HG02852 (cell line): ENCODE measurements around the gene PRSS33.
A peak's percentile ranks its signal among the peaks of the same experiment; 100 is the strongest.

Source experiments
- ATAC-seq: cut with Tn5 transposase; IDR thresholded peaks from one replicate; pipeline ENCODE4 v1.9.1; 2021; ENCODE audit warnings: mild to moderate bottlenecking, moderate library complexity; ENCODE audit not compliant: unreplicated experiment

The PRSS33 gene

DNA sequence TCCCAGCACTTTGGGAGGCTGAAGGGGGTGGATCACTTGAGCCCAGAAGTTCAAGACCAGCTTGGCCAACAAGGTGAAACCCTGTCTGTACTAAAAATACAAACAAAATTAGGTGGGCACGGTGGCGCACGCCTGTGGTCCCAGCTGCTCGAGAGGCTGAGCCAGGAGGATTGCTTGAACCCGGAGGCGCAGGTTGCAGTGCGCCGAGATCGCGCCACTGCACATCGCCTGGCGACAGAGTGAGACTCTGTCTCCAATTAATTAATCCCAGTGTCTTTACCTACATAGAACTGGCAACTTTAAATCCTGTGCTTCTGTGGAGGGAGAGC, 8.8 kb downstream of the PRSS33 start:
- no peak for ATAC-seq

DNA sequence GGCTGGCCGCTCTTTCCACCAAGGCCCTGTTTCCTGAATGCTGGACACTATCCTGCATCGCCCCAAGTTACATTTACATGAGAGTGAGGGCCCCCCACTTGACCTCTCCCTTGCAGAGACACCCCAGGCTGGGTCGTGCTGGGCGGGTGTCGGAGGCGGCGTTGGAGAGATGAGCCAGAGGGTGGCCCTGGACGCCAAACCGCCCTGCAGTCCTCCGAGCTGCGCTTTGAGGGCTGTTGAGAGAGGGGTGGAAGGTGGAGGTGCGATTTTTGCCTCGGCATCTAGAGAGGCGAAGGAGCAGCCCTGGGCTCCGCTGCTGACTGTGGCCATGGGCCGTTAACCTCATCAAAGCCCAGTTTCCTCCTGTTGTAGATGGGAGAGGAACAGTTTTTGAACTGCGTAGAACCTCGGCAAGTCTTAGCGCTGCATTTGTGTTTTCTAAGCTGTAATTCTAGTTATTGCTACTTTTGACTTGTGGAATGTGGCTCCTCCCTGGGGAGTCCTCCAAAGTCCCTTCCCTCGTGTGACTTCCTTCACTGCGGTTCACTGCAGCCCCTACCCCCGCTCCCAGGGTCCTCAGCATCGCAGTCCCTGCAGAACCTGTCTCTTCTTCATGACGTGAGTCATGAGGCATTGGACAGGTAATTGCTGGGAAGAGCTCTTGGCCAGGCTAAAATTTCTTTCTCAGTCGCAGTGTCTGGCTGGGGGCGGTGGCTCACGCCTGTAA, 9.3 kb downstream of the PRSS33 start:
- peak; percentile 9 for ATAC-seq

DNA sequence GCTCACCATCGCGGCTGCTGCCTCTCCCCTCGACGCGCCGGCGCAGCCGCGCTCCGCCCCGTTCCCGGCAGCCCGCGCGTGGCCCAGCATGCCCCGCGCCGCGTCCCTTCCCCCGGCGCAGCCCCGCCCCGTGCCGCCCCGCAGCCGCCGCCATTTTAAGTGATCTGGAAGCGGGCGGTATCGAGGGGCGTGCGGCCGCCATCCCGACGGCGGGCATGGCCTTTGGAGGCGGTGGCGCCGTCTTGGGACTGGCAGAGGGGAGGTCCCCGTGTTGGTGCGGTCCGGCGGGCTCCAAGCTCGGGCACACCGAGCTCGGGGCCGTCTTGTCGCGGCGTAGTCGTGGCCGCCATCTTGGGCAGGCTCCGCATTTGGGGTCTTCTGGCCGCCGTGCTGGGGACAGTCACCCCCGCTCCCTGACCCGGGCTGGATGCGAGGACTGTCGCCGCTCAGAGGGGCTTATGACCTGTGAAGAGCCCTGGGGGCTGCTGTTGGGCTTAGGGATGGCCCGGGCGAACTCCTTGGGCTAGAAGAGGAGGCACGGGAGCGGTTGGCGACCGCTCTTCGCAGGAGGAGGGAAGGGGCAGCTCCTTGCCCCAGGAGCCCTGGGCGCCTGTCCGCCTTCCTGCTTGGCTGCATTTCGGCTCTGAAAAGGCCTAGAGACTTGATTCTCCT, 10.0 kb downstream of the PRSS33 start, which contains the start of gene ELOB:
Gene ELOB (minus strand): TSS at position 50 of the 672 bp plus-strand sequence. CDS start 41 bp downstream, at position 9.
- peak; percentile 82 for ATAC-seq

DNA sequence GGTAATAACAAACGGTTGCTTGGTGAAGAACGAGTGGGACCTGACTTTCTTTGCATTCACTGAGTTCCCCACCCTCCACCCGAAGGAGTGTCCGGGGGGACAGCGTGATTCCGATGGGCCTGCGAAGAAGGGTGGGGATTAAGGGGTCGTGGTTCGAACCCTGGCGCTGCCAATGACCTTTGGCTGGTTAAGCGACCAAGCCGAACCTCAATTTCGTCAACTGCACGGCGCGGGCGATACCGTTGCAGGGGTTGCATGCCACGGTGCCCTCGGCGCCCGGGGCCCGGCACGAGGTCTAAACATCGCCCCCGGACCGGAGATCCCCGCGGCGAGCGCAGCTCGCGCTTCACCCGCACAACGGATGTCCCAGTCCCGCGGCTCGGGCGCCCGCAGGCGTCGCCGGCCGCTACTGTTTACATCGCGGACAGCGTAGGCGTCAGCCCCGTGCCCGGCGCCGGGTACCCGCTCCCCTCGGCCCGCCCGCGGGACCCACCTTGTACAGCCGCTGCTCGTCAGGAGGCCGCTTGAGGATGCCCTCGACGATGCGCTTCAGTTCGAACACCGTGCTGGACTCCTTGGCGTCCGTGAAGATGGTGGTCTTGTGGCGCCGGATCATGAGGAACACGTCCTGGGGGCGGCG, 10.7 kb downstream of the PRSS33 start:
- ATAC-seq: peak; percentile 20

- ATAC-seq: no peak
These were observed 11.4 kb downstream of the PRSS33 start for GRCh38 chr16:2775765-2776499.

GRCh38 chr16:2775131-2775716, 12.1 kb downstream of the PRSS33 start:
- no peak for ATAC-seq

- no peak for ATAC-seq
These were observed 13.0 kb downstream of the PRSS33 start for GRCh38 chr16:2774161-2774891.

DNA sequence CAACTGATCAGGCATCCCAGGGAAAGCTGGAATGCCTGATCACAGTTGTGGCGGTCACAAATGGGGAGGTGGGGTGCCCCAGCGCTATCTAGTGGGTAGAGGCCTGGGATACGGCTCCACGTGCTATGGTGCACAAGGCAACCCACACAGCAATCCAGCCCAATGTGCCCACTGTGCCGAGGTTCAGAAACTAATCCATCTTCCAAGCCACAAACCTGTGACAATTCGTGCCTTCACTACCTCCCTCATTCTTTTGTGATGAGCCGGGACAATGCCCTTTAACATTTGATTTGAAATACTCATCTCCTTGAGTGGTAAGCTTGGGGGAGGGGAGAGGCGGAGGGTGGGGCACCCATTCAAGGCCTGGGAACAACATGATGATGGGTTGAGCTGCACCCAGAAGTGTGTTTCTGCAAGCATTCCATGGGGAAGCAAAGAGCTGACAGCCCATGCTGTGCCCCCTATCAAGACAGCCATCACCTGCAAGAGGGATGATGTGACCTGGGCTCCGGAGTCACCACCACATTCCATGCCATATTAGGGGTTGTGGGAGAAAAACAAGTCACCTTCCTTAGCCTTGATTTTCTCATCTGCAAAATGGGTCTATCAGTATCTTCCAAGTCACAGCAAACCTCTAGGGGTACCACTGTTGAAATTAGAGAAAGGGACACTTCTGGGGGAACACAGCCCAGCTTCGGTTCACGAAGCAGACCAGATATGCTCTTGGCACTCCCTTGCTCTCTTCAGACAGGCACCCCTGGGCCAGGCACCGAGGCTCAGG, 14.0 kb downstream of the PRSS33 start:
- ATAC-seq: no peak

DNA sequence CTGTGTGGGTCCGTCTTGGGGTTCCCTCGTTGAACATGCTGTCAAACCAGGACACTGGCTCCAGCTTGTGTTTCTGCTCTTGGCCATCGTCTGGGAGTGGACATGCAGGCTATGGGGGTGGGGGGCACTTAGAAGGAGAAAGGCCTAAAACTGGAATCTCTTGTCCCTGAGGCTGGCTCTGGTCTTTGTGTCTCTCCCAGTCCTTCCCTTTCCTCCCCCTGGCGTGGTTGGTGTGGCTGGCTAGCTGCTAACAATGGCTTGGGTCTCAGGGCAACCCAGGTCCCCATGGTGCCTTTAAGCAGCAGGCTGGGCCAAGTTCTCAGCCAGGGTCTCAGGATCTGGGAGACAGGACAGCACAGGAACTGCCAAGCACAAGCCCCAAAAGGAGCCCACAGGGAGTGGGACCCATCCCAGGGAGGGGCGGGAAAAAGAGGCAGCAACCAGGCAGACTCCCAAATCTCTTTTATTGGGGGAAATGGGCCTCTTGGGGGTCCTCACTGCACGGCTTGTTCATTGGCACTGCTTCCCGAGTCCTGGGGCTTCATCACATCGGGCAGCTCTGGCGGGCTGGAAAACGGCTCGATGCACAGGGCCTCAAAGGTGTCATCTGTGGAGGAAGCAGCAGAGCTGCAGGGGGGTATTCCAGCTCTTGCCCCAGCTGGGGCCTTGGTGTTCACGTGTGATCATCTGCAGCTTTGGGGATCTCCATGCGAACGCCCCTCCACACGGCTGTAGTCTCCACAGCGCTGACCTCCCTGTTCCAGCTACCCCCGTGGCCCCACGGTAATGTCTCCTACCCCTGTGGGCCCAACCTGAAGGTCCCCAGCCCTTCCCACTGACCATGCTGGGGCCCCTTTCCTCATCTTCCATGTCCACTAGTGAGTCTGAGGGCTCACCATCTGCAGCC, 15.6 kb downstream of the PRSS33 start:
- no peak for ATAC-seq

DNA sequence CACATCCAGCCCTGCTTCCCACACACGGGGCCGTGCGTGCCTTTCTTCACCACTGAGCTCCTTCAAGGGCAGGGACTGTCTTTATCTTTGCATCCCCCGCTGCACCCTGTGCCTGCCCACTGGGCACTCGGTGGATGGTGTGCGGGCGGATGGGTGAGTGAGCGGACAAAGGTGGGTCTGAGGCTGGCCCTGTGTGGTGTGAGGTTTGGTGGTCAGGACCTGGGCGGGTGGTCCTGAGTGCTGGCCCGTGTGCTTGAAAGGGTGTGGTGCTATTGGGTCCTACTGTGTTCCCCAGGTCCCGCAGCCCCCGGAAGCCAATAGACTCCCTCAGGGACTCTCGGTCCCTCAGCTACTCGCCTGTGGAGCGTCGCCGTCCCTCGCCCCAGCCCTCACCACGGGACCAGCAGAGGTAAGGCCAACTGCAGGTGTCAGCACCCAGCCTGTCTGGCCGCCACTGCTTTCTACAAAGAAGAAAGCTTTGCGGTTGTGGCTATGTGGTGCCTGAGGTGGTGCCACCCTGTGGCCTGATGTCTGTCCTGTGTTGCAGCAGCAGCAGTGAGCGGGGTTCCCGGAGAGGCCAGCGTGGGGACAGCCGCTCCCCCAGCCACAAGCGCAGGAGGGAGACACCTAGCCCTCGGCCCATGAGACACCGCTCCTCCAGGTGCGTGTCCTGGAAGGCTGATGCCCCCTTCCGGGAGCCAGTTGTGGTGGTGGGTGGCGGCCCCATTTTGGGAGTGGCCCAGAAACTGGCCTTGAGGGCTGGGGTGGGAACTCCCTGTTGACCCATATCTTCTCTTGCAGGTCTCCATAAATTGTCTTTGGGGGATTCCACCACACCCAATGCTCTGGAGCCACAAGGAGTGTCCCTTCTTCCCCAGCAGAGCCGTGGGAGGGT, 17.1 kb downstream of the PRSS33 start:
- no peak for ATAC-seq

- ATAC-seq: no peak
These were observed 17.7 kb downstream of the PRSS33 start for GRCh38 chr16:2769675-2770056.

DNA sequence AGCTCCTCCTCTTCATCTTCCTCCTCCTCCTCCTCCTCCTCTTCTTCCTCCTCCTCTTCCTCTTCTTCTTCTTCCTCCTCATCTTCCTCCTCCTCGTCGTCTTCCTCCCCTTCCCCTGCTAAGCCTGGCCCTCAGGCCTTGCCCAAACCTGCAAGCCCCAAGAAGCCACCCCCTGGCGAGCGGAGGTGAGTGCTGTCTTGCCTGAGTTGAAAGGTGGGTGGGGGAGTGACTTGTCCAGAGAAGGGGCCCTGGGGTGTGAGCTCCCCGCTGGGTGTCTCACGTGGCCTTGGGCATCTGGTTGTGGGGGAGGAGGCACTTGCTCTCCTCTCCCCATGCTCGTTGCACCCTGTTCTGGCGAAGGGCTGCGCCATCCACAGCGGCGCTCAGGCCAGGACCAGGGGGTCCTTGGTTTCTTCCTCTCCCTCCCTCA, 18.2 kb downstream of the PRSS33 start:
- ATAC-seq: no peak

- no peak for ATAC-seq
These were observed 18.8 kb downstream of the PRSS33 start for GRCh38 chr16:2768403-2769089.

DNA sequence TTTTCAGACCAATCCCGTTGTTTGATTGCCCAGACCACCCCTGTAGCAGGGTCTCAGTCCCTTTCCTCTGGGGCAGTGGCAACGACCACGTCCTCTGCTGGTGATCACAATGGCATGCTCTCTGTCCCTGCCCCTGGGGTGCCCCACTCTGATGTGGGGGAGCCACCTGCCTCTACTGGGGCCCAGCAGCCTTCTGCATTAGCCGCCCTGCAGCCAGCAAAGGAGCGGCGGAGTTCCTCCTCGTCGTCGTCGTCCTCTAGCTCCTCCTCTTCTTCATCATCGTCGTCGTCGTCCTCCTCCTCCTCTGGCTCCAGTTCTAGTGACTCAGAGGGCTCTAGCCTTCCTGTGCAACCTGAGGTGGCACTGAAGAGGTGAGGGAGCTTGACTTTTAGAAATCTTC, 19.5 kb downstream of the PRSS33 start:
- ATAC-seq: no peak

- ATAC-seq: no peak
These were observed 20.1 kb downstream of the PRSS33 start for GRCh38 chr16:2767140-2767731.

- ATAC-seq: no peak
These were observed 20.8 kb downstream of the PRSS33 start for GRCh38 chr16:2766430-2767139.
